Measurements from ENCODE around the gene GRM7.

Gene GRM7

DNA sequence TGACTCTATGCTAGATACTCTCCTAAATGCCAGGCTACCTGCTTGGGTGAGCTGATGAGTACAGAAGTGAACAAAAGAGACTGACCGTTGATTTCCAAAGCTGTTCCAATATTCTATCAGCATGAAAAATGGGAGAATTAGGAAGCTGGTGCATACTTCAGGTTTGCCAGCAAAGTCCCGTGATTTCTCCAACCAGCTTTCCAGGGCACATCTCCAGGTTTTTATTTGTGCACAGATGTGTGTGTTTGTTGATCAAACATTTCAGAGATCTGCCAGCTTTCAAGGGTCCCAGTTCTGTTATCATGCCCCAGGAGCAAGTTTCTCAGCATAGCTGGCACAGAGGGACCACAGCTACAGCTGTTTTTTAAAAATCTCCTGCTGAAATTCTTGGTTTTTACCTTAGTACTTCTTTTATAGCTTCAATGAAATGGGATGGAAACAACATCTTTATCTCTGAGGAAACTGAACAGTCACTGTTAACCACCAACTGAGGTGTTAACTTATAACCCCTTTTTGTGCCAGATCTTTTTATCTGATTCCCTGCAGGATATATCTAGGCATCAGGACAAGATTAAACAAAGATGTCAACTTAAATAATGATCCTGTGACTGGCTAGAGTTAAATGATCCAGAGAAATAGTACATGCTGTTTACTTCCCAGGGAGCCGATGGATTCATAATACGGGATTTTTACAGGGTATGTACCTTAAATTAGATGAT lies 380.8 kb downstream of the GRM7 start:
- no peak for DNase-seq (ENCODE audit: low read depth in 3 of 3)

DNA sequence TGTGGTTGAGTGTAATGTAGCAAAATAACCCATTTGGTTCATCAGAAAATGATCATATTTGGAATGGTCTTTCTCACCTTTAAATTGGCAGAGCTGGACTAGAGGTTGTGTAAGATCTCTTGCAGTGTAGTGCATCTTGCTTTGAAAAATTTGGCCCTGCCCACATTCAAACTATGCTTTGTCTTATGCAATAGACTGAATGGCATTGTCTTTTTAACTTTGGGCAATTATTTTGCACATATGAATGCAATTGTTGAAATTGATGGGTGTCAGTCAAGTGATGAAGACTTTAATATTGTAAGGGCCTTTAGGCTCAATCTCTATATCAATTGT lies 381.4 kb downstream of the GRM7 start:
- no peak for DNase-seq (ENCODE audit: low read depth in 3 of 3)

DNA sequence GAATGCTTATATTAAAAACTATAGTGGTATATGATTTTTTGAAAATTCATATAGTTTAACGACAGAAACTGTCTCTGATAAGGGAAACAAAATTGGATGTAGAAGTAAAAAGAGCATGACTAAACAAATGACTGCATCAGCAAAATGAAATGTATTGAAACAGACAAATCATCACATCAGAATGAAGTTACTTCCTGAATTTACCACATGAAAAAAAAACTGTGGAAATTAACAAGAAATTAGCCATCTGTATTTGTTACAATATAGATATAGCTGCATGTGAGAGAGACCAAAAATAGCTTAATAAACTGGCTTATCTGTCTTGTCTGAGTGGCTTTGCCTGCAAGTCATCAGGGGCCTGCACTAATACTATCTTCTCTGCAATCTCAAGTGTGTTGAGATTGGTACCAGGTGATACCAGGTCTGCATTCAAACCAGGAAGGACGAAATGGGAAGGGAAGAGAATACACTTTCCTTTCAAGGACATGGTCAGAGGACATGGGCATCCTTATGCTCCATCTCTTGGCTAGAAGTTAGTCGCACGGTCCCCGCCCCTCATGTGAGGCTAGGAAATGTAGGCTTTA lies 388.7 kb downstream of the GRM7 start:
- DNase-seq (ENCODE audit: low read depth in 3 of 3) = no peak

DNA sequence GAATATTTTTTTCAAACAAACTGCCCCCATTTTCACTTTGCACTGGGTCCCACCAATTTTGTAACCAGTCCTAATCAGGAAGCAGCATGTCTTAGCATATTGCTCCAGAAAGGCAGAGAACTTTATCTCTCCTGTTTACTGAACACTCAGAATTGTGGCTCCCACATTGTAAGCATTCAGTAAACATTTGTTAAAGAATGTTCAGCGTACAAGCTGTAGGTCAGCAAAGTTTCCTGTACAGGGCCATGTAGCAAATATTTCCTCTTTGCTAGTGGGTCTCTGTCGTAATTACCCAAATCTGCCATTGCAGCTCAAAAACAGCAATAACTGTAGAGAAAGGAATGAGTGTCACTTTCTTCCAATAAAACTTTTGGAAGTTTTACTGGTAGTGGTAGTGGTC lies 393.3 kb downstream of the GRM7 start:
- DNase-seq (ENCODE audit: low read depth in 3 of 3) = no peak

DNA sequence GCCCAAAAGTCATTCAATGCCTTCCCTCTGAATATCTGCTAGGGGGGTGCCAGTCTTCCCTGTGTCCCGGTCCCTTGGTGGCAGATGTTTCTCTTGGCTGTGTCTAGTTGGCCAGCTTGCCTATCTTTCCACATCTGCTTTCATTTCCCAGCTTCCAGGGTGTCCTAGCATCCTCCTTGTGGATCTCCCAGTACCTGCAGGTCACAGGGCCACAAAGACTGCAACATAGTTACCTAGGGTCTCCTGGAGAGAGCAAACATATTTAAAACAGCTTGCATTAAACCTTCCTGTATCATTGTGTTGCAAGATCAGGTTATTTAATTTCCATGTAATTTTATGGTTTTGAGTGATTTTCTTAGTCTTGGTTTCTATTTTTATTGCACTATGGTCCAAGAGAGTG lies 400.1 kb downstream of the GRM7 start:
- no peak for DNase-seq (ENCODE audit: low read depth in 3 of 3)

DNA sequence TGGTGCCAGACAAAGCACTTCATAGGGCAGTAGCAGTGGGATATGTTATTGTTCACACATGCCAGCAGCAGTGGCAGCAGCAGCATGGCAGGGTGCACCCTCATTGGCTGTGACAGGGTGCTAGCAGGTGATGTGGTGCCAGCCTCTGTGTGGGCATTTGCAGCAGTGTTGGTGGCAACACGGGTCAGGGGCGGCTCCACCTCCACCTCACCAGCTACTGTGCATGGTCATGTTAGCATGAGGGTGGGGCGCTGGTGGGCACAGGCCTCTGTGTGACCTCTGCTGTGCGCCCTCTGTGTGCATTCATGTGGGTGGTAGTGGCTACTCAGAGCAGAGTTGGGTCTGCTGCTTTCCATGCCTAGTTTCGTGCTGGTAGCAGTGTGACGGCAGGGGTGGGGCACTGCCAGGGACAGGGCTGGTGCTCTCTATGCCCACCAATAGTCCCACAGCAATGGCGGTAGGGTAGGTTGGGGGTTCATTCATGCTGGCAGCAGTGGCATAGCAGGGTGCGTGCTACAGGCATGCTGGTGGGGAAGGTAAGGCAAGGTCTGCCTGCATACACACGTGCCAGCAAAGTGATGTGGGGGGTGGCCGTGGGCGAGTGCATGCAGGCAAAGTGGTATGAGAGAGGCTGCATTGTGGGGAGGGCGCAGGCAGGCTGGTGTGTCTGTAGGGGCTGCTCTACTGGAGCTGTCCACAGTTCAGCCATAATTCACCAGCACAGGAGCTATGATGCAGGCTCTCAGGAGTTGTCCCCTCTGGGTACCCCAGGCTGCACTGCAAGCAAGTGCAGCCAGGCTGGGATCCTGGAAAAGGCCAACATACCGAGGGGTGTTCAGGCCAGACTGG lies 402.7 kb downstream of the GRM7 start:
- no peak for DNase-seq (ENCODE audit: low read depth in 3 of 3)

DNA sequence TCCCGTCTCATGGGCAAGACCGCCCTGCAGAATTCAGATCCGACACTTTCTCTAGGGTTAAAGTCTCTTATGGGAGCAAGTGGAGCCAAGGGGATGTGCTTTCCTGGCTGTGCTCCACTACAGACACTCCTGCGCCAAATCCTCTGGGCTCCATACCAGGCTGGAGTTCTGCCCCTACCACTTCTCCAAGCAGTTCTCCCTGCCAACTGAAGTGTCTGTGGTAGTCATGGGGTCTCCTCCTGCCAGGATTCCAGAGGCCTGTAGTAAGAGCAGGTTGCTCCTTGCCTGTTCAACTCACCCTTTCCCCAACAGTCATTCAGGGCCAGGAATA lies 403.2 kb downstream of the GRM7 start:
- no peak for DNase-seq (ENCODE audit: low read depth in 3 of 3)

DNA sequence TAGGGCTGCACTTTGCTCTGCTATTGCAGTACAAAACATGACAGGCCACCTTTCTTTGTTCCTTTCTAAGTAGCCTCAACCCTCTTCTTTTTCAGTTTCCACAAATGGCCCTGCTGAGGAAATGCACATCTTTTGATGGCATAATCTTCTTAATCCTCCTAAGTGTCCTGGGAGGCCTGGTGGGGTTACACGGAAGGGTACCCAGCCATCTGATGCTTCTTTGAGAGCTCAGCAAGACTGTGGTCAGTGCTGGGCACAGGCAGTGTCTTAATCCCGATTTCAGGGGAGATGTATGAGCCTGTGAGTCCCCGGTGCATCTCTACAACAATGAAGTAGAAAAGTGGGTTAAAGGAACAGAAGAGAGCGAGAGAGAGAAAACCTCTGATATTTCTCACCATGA lies 404.8 kb downstream of the GRM7 start:
- DNase-seq (ENCODE audit: low read depth in 3 of 3) = no peak

DNA sequence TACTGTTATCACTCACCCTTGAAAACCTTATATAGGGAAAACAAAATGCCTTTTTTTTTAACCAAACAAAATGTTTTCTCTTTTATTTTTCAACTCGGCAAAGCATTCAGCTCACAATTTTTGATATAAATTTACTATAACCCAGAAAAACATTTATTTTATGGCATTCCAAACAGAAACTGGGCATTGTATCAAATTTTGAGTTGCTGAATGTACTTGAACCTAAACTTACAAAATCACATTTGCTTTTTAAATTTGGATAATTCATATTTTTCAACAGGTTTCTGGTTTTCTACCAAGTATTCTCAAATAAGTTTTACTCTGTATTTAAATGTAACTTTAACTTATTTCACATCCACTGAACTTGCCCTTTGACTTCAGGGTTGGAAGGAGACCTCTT lies 405.6 kb downstream of the GRM7 start:
- no peak for DNase-seq (ENCODE audit: low read depth in 3 of 3)

DNA sequence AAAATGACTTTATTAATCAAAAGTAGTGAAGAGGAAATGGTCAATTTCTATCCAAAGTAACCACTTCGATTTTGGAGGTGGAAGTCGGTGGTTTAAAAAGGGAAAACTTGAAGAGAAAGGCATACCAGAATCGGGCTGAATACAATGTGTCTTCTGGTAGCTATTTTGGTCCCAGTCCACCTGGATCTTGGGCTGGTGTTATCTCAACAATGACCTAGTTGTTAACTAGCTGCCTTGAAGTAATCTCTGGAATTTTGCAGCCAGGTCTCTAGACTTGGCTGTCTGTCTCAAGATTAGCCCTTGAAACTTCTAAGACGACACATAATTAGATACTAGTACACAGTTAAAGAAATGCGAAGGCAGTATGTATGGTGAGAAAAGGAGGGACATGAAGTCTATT lies 409.8 kb downstream of the GRM7 start:
- no peak for DNase-seq (ENCODE audit: low read depth in 3 of 3)

DNA sequence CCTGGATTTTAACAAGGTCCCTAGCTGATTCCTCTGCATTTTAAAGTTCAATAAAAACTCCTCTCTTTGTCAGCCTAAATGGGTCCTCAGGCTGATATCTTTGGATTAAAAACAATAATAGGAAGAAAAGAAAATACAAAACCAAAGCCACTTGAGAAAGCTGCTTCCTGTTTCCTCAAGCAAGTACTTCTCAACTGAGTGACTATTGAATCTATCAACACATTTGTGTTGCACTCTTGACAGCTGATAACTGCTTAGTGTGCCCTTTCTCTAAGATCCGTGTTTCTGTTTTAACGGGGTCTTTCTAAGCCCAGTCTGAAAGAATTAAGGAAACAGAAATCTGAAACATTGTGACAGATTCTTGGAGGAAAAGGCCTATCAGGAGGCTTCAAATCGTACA lies 410.7 kb downstream of the GRM7 start:
- no peak for DNase-seq (ENCODE audit: low read depth in 3 of 3)

DNA sequence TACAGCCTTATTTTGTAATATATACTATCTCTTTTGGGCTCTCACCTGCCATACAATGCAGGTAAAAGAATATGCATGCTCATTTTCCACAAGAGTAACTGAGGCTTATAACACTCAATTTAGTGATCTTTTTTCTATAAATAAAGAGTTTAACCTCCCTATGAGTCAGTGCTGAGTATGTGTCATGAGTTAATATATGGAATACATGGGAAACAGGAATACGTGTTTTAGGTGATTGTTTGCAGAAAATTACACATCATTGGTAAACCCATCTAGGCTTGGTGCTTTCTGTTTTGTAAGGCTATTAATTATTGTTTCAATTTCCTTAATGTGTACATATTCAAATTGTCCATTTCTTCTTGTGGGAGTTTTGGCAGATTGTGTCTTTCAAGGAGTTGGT lies 411.3 kb downstream of the GRM7 start:
- no peak for DNase-seq (ENCODE audit: low read depth in 3 of 3)

DNA sequence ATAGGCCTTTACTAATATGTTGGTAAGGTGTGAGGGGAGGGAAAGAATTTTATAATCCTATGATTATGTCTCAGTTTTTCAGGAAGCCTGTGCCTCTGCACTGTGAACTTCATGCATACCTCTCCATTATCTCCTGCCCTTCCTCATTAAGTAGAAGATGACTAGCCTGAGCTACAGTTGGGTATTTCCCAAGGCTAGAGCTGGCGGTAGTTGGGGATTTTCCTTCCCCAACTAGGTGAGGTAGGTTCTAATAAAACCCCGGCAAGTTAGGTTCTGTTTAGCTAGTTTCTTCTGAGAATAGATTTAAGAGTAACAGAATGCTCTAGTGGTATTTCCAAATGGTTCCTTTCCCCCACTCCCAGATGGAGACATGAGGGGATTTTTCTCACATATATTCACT lies 414.5 kb downstream of the GRM7 start:
- DNase-seq (ENCODE audit: low read depth in 3 of 3) = no peak

DNA sequence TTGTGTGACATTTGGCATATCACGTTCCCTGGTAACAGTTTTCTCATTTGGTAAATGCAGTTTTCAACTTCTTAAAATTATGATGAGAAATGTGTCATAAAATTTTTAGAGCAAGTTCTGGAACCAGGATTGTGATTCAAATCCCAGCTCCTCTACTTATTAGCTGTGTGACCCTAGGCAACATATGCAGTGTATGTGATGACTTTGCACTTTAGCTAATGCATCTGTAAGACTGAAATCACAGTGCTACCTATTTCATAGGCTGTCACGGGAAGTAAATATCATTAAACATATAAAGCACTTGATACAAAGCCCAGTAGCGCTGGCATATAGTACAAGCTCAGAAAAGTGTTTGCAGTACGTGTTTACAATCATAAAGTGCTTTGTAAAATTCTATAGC lies 419.4 kb downstream of the GRM7 start:
- DNase-seq (ENCODE audit: low read depth in 3 of 3) = no peak

DNA sequence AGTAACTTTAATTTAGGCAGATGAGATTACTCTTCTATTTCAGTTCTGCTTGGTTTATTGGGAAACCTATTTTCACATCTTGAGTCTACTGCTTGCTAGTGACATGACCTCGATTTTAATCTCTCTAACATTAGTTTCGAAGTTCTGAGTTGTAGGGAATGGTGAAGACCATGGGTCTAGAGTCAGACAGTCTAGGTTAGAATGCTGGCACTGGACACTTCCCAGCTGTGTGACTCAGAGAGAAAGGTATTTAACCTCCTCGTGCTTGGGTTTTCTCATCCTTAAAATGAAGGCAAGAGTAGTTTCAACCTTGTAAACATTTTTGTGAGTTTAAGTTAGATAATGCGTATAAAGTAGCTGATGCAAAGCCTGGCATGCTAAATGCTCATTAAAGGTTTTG lies 422.1 kb downstream of the GRM7 start:
- no peak for DNase-seq (ENCODE audit: low read depth in 3 of 3)

DNA sequence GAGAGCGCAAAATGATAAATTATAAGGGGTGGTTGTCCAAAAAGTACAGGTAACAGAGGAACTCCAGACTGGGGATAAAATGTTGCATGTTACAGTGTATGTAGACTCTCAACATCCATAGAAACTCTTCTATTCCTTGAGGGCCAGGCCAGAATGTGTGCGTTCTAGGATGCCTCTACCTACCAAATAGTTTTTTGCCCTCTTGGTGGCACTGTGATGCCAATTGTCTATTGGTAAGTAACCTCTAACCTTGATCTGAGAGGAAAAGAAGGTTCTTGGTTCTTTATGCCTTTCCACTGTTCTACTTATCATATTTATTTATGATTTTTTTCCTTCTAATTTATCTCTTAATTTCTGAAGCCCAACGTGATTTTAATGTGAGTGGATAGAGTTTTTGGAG lies 424.6 kb downstream of the GRM7 start:
- DNase-seq (ENCODE audit: low read depth in 3 of 3) = no peak

DNA sequence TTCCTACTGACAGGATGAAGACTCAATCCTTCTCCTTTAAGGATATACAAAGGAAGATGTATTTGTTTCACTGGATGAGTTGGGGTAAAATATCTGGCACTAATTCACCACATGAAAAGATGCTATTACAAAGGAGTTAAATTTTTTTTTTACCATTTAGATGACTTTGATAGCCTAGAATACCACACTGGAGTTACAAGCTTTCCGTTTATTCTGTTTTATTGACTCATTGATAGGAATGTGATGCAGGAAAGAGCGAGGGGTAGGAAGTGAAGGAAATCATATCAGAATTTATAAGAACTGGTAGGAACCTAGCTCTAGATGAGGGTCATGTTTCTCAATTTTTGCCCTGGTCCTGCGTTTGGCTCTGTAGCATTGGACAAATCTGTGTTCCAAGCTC lies 427.2 kb downstream of the GRM7 start:
- DNase-seq (ENCODE audit: low read depth in 3 of 3) = no peak

DNA sequence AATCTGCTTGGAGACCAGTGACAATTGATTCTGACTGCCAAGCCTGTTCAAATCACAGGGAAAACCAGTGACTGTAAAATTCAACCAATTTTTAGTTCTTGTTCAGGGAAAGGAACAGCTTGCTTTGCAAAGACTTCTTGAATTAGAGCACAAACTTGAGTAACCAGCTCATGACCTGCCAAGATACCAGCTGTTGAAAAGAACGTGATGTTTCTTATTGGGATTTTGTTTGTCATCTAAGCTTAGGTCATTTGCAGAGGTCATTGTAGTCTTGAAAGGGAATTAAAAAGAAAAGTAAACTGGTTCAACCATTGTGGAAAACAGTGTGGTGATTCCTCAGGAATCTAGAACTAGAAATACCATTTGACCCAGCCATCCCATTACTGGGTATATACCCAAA lies 428.2 kb downstream of the GRM7 start:
- no peak for DNase-seq (ENCODE audit: low read depth in 3 of 3)

DNA sequence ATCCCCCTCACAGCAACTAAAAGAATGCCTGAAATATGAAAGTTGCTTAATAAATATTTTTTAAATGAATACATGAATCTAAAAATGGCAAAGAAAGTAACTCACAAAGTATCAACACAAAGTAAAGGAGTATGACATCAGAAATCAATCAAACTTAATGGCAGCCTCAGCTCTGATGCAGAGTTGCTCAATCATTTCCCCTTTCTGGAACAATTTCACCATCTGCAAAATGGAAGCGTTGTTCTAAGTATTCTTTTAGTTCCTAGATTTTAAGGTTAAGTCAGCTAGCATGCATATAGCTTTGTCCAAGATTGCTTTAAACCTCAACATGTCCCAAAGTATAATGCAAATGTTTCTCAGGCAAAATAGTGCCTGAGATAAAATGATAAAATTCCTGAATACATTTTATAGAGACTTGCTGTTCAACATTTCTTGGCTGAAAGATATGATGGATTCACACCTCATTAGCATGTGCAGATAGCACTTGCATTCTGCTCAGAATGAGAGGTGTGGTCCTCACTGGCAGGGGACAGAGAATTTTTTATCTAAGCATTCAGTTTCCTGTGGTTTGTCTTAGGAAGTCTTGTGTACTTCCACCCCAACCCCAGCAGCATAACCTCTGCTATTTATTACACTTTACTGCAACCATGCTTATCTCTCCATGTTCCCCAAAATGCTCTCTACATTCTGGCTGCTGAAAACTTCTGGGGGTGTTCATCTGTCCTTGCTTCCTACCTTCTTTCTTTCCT lies 429.3 kb downstream of the GRM7 start:
- DNase-seq (ENCODE audit: low read depth in 3 of 3) = no peak

DNA sequence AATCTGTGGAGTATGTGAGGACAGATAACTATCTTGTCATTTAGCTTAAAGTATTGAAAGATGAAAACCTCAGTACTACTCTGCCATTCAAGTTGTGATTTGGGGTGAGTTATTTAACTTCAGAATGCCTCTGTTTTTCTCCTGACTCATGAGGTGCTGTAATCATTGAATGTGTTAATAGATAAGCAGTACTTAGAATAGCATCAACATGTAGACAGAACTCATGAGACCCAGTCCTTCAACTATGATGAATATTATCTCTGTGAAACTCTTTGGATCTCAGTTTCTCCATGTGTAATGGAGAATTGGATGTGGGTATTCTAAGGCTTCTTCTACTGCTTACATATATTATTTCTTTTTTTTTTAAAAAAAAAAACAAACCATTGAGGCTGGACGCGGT lies 431.4 kb downstream of the GRM7 start:
- no peak for DNase-seq (ENCODE audit: low read depth in 3 of 3)

DNA sequence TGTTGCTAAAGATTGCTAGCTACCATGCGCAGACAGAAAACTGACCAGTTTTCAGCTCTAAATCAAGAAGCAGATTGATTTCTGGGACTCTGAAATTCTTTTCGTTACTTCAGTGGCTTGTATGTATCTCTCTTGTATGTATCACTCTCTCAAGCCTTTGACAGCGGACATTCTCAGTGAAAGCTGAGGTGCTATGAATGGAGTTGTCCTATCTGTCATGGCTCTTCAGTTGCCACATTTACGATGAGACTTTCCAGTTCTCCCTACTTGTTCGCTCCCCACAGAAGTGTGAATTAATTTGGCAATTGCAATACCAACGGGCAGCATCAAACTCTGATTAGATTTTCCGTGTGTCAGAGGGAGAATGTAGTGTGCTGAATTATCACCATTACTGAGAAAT lies 432.4 kb downstream of the GRM7 start:
- DNase-seq (ENCODE audit: low read depth in 3 of 3) = no peak

DNA sequence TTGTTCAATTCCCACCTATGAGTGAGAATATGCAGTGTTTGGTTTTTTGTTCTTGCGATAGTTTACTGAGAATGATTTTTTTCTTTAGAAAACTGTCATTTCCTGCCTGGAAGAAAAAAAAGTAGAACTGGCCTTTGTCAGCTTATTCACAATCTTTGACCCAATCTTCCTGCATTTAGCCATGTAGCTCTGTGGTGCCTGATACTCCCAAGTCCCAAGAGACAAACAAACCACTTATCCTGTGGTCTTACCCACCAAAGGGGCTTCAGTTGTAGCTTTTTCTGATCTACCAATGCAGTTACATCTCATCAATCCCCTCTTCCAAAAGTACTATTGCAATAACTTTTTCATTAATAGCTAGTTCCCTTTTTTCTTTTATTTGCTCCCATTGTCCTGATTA lies 444.6 kb downstream of the GRM7 start:
- no peak for DNase-seq (ENCODE audit: low read depth in 3 of 3)

DNA sequence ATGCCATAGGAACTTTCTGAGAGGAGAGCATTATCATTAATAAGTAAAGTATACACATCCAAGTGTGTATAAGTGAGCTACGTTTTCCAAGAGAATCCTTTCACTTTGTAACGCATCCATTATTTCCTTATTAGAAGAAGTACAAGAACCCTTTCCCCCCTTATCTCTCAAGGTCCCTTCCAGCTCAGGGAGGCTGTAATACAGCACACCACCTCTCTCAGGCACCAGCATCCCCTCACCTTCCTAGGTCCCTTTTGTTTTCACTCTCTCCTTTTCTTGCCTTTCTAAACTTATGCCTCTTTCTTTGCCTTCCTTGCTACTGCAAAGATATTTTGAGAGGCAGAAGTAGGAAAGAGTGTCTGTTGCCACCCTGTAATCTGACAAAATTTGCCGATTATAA lies 446.0 kb downstream of the GRM7 start:
- DNase-seq (ENCODE audit: low read depth in 3 of 3) = no peak
